SK-N-MC (cell line): ENCODE data around the gene NOP10.

Experiments
- EZH2 ChIP-seq: fragments of 200-600 bp; sonication (generic); IDR thresholded peaks from one replicate; pipeline ENCODE4 v1.6.1; 2017; ENCODE audit warnings: antibody characterized with exemption
- FOXP2 ChIP-seq: optimal IDR thresholded peaks from 2 replicates; pipeline ENCODE3; 2011; ENCODE audit warnings: mild to moderate bottlenecking, moderate library complexity; ENCODE audit not compliant: insufficient read depth; ENCODE audit errors: extremely low read length, control extremely low read depth
- POLR2AphosphoS5 ChIP-seq: IDR thresholded peaks from 2 replicates; pipeline ENCODE4 v1.6.1; 2012; ENCODE audit warnings: mild to moderate bottlenecking, low read depth, low read length, borderline replicate concordance

DNA sequence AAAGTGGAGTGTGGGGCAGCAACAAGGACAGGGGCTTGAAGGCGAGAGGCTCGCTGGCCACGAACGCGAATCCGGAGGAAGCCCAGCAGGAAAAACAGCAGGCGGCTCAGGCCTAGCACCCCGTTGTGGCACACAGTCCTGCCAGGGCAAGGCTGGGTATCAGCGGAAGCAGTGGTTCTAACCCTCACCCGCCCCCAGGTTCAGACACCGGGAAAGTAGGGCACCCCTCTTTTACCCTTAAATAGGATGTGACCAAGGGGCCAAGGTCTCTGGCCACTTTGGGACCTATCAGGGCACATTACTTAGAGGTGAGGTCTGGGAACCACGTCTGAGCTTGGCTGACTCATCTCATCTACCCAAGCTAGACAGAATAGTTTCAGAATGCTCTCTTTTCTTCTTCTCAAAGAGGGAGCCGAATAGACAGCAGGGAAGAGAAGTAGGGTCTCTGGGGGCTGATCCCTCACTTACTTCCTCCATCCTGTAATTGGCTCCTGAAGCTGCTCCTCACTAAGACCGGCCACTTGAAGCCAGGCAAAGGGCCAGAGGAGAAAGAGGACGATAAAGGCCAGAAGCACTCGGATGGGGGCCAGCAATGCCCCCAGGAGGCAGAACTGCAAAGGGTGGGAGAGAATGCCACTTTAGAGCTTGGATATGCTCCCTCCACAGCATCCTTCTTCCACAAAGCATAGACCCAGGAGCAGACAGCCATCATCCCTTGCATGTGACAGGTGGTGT lies 22.3 kb upstream of the NOP10 start:
- no peak for TF ChIP-seq POLR2AphosphoS5
- TF ChIP-seq FOXP2: no peak
- TF ChIP-seq EZH2: no peak
